ENCODE results near the gene BSND.

The BSND gene

DNA sequence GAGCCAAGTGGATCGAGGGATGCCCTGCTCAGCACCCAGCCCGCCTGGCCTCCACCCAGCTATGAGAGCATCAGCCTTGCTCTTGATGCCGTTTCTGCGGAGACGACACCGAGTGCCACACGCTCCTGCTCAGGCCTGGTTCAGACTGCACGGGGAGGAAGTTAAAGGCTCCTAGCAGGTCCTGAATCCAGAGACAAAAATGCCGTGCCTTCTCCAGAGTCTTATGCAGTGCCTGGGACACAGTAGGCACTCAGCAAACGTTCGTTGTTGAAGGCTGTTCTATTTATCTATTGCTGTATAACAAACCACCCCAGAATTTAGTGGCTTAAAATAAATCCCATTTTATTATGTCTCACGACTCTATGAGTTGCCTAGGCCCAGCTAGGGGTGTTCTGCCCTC is 6.8 kb upstream of the BSND start:
- no peak for DNase-seq (ENCODE audit: low read depth)

DNA sequence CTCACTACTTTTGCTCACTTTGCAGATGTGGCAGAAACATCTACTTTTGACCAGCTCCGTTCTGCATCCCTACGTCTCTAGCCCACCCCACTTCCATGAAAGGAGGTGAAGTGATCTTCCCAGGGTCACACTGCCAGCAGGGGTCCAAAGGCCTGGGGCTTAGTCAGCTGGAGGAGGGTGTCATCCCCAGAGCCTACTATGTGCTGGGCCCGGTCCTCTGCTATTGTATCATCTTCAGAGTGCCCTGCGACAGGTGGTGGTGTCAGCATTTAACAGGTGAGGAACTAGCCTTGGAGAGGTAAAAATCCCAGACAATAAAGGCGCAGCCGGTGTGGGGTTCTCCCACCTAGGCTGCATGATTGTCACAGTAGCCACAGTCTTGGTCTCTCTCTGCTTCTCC is 5.6 kb upstream of the BSND start:
- DNase-seq (ENCODE audit: low read depth), result no peak

- DNase-seq (ENCODE audit: low read depth), result no peak
Observed at GRCh38 chr1:54994355-54994990, 4.3 kb upstream of the BSND start.

DNA sequence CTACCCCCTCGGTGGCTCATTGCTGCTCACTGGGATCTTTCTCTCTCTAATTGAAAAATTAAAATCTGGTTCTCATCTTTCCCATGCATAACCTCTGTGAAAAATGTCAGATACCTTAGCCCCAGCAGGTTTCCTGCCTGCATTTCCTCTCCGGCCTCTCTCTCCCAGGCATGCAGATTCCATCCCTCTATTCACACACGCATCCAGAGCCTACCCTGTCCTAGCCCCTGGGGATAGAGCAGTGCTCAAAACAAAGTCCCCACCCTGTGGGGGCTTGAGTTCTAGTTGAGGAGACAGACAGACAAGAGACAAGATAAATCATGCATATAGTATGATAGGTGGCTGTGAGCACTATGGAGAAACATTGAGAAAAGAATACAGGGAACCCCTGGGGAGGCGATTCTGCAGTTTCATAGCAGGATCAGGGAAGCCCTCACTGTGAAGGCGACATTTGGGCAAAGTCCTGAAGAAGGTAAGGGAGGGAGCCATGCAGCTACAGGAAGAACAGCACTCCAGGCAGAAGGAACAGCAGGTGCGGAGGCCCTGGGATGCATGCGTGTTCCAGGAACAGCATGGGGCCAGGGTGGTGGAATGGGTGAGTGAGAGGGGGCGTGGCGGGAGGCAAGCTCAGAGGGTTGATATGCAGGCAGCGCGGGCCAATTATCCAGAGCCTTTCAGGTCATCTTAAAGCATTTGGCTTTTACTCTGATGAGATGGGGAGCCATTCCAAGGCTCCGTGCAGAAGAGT is 3.5 kb upstream of the BSND start:
- DNase-seq (ENCODE audit: low read depth), result no peak

DNA sequence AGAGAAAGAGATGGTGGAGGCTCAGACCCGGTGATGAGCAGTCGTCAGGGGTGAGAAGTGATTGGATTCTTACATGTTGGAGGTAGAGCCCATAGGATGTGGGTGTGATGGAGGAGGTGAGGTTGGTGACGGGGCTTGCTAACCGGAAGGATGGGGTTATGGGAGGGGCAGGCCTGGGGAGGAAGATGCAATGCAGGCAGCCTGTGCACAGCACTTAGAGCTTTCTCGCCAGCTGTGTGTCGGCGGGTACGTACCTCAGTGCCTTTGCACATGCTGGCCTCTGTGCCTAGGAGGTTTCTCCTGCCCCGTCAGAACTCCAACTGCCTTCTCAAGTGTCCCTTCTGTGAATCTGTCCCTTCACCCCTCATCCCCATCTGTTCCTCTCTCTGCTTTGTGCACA is 2.9 kb upstream of the BSND start:
- no peak for DNase-seq (ENCODE audit: low read depth)

DNA sequence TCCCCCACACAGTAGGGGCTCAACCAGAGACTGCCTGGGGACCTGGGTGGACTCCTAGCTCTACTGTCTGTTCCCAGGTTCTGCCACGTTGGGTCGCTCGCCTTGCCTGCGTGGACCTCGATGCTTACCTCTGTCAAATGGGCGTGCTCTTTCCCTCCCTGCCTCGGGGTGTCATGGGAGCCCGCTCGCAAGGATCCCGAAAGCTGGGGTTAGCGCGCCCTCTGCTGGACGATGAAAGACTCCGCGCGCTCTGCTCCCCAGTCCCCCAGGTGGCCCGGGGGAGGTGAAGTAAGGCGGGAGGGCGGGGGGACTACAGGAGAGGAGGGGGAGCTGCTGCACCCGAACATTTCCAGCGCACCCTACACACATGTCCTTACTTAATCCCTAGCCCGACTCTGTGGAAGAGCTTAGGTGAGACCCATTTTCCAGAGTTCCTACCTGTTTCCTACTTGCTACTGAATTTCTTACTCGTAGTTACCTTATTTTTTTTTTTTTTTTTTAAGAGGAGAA is 2.3 kb upstream of the BSND start:
- peak; percentile 58 for DNase-seq (ENCODE audit: low read depth)

DNA sequence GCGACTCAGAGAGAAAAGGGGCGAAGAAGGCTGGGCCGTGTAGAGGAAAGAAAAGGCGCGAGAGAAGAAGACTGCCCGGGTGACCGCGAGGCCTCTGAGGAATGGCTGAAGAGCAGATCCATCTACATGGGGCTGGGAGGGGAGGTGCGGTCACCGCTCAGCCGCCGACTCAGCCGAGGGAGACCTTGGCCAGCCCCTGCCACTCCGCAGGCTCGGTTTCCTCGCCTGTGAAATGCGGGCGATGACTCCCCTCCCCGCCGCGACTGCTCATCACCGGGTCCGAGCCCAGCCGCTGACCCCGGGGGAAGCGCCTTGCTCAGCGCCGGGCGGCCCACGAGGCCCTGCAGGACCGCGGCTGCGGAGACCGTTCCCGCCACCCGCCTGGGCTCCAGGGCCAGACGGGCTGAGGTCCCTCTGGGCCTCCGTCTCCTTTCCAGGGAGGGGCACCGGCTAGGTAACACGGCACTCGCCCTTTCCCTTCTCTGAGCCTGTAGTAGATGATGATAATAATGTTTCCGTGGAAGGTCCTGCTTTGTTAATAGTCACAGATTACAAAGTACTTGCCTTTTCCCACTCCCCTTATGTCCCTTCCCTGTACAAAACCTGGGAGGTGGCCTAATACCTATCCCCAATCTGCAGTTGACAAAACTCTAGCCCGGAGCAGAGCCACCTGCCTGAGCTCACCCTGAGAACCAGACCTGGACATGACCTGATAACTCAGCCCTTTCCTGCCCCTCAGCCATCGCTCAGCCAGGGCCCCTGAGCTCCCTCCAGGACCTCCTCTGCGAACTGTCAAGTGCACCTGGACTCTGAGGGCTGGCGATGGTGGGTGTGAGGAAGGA is 1.6 kb upstream of the BSND start:
- DNase-seq (ENCODE audit: low read depth), result no peak

DNA sequence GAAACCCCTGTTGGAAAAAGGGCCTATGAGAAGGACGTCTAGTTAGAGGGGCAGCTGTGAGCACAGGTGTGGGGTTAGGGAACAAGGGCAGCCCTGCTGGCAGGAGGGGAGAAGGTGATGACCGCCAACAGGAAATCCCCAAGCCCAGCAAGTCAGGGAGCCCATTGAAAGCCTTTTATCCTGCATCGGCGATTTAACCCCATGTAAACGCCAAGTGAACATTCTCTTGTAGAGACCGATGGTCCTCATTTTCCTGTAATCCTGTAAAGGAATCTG is 1.1 kb upstream of the BSND start:
- no peak for DNase-seq (ENCODE audit: low read depth)

- no peak for DNase-seq (ENCODE audit: low read depth)
Observed at GRCh38 chr1:54998100-54998499, 633 bp upstream of the BSND start.

DNA sequence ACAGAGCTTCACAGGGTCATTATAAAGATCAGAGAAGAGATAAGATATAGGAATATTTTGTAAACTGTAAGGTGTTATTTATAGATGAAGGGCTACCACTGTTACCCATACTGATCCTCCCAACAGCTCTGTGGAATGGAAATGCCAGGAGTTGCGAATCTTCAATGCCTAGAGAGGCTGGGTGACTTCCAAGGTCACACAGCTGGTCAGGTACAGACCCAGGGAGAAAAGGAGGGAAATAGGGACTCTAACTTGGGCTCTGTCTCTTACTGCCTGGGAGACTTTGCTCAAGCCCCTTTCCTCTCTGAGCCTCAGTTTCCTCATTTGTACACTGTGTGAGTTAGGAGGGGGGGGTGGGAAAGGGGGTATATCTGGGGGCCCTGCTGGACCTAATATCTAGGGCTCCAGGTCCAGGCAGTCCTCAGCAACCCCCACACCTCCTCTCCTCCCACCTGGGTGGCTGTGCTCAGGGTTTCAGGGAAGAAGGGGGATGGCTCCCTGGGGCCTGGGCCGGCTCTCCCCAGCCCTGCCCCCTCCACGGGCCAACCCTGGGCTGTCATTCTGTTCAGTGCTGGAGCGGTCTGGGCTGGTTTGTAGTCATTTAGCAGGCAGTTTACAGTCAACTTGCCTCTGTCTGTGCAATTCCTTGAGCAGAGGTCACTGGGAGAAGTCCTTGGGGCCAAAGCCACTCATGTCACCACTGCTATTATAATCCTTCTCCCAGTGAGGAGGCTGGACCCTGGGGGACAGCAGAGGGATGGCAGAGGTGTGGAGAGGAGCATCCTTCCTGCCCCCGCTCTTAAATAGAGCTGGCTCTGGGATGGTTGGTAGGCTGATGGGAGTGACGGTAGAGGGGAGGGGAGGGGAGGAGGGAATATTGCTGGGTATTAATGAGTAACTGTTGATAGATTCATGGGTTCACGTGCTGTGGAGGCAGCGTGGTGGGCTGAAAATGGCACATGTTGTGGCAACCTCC is 1.7 kb downstream of the BSND start:
- no peak for DNase-seq (ENCODE audit: low read depth)

DNA sequence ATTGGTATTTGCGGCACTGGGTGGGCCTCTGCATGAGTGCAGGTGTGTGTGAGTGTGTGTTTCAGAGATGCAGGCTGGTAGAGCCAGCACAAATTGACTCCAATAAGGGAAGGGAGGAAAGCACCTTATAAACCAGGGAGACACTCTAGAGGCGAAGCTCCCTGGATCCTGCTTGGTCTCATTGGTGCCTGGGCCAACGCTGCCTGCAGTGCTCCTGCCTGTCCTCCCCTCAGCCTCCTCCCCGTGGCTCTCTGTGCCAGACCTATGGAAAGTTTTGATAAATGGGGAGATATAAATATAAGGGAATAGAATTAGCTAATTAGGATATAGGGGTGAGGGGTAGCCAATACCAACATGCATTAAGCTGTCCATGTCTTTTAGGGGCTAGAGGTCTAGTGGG is 2.6 kb downstream of the BSND start:
- no peak for DNase-seq (ENCODE audit: low read depth)

- DNase-seq (ENCODE audit: low read depth), result no peak
Observed at GRCh38 chr1:55002686-55003085, 4.0 kb downstream of the BSND start.

DNA sequence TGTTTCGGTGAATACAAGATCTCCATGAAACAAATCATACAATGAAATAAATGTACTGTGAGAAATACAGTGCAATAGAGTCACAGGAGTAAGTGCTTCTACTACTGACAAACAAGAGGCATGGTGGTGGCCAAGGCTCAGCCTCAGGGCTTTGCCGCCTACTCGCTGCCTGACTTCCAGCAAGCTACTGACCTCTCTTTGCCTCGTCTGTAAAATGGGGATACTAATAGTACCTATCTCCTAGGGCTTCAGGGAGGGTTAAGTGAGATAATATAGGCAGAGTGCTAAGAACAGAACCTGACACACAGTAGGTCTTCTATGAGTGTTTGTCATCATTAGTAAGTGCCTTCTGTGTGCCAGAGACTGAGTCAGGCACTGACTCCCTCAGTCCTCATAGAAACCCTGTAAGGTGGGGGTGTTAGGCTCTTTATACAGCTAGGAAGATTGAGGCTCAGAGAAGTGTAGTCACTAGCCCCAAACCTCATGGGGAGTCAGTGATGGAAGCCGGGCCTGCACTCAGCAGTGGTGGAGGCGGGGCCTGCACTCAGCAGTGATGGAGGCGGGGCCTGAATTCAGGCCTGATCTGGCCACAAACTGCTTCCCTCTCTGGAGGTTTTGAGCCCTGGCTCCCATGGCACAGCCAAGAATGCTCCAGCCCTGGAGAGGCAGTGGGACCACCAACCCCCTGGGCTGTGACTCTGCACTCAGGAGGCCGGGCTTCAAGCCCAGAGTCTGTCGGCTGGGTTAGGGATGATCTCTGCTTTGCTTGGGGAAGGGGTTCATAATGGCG is 6.8 kb downstream of the BSND start:
- DNase-seq (ENCODE audit: low read depth), result no peak

GRCh38 chr1:55006931-55007330 is 8.2 kb downstream of the BSND start:
- no peak for DNase-seq (ENCODE audit: low read depth)

DNA sequence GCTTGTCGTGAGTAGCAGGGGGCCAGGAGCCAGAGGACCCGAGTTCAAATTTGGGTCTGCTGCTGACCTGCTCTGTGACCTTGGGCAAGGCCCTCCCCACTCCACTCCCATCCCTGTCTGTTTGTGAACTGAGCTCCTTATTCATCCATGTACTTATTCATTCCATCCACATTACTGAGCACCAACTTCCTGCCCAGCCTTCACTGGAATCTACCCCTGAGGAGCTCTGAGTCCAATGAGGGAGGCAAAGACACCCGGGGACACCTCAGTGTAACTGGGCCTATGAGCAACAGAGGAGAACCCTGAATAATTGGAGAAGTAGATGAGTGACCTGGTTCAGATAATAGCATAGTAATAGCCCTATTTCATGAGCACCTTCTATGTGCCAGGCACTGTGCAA is 8.9 kb downstream of the BSND start:
- DNase-seq (ENCODE audit: low read depth), result no peak

DNA sequence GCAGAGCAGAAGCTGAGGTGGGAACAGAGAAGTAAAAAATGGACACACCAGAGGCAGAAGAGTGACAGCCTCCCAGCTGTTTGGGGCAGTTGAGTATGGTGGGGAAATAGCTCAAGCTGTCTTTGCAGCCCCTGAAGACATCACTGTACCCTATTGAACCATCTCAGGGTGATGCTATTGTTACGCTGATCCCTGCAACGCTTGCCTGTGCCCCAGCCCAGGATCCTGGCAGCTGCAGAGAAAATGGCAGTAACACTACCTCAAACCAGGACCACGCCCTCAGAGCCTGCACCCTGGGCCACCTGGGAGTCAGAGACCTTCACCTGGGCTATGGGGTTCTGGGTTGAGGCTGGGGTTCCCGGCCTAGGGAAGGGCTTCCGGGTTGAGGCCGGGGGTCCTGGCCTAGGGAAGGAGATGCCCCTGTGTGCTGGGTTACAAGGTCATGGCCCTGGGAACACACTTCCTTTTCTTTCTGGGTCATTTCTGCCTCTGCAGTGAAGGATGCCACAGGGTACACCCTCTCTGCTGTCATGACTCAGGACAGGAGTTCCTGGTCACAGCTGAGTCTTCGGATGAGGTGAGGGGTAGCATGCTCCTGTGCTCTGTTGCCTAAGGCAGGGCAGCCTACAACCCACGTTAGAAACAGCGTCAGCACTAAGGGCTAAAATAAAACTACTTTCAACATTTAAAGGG is 11.6 kb downstream of the BSND start:
- no peak for DNase-seq (ENCODE audit: low read depth)

- DNase-seq (ENCODE audit: low read depth), result no peak
Observed at GRCh38 chr1:55010887-55011217, 12.1 kb downstream of the BSND start.

DNA sequence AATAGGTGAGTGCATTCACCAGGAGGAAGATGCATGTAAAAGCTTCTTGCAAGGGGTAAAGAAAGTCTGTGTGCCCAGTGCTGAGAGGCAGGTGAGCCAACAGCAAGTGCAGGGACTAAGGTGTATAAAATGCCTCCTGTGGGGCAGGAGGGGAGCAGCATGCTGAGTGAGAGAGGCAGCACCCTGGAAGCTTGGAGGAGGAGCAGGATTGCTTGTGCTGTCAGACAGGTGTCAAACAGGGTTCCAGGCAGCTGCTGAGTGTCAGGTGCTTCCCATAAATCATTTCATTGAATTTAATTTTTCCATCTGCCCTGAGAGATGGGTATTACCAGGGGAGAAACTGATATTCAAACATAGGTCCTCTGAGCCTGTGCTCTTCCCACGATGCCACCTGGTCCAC is 13.9 kb downstream of the BSND start:
- no peak for DNase-seq (ENCODE audit: low read depth)

GRCh38 chr1:55015123-55015522 is 16.4 kb downstream of the BSND start:
- no peak for DNase-seq (ENCODE audit: low read depth)

DNA sequence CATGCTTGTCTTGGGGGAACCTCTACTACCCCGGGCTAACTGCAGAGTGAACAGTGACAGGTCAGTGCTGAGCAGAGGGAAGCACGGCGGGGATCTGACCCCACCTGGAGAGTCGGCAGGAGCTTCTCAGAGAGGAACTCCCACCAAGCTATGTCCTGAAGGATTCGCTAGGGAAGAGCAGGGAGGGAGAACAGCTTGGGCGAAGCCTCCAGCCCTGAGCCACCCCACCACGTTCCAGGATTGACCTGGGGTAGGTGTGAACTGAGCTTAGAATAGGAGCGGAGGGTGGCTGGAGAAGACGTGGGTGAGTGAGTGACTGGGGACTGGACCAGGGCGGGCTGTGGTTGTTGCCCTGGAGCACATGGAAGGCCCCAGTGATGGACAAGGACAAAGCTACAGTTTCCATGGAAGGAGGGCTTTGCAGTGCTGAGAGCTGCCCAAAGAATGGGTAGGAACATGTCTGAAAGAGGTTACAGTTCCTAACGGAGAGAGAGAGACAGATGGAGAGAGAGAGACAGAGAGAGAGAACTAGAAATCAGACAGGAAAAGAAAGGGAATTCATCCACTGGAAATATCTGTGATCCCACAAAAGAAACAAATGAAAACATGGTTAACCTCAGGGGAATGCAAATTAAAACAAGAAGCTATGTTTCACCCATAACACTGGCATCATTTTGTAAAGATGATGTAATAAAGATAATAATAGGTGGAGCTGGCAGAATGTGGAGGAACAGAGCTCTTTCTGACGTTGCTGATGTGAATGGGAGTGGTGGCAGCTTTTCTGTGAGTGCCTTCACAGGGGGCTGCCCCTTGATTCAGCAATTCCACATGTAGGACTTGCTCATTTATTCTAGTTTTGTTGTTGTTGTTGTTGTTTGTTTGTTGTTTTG is 17.2 kb downstream of the BSND start:
- DNase-seq (ENCODE audit: low read depth), result no peak
